ENCODE results near the gene C21orf58. TPM values are rescaled to one million over a fixed set of nuclear protein-coding genes. Genes with fewer than 3 reads are reported as not detected.
"Not testable (repeated sequence)": the region's sequence is repeated elsewhere in the genome, so short reads cannot be mapped to it uniquely, and the experiment has no call there.

Gene C21orf58
- total RNA-seq, 1 donor from 2014 or later: 5.4 TPM

DNA sequence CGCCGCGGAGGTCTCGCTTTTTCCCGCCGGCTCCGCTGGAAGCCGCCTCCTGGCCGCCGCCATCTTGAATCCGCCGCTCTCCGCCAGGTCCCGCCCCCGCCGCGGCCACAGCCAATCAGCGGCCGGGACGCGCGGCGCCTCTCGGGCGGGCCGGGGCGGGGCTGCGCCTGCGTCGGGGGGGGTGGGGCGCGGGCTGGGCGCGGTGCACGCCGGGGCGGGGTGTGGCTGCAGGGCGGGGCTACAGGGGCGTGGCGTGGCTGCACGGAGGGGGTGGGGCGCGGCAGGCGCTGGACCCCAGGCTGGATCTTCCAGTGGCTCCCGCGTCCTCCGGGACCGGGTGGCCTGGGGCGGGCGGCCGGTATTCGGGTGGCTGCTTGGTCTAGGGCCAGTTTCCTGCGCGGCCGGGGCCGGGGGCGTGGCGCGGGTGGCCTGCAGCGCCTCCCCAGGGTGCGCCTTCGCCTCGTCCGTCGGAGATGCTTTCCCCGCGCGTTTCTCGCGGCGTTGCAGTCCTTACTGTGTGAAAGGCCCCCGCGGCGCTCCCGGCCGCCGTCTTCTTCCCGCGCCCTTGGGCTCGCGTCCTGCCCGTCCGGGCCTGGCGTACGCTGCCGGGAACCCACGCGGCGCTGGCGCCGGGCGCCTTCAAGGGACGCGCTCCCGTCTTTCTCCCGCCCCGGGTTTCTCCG, 861 bp upstream of the C21orf58 start:
- DNase-seq: peak; percentile 95

- peak; percentile 32 for DNase-seq
These were observed 402 bp downstream of the C21orf58 start for GRCh38 chr21:46323227-46323709.

DNA sequence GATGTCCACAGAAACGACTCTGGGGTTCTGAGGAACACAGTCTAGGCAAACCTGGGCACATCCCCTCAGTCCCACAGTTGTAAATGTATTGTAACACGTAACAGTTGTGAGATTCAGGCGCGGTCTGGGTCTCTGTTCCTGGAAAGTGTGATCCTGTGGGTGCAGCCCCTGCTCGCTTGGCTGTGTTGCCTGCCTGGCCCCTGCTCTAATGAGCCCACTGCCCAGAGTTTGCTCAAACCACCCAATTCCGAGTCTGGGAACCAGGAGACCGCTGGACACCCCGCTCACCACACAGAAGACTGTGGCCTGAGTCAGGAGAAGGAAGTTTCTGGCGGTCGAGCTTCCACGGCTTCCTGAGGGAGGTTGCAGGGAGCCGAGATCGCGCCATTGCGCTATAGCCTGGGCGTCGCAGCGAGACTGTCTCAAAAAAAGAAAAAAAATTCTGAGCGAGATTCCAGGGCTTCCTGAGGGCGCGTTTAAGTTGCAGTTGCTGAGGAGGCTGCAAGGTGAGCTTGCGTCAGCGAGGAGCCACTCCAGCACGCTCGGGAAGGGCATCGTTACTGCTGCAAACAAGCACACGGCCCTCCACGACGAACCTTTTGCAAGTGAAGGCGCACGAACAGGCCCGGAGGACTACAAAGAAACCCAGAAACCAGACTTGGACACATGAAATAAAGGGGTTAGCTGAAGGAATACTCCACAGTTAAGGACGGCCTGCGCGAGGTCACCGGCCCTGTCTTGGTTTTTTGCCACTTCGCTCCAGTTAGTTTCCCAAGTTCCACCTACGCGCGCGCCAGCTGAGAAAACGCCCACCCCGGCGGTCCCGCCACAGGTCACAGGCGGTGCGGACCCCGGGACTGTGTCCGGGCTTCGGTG, 1.1 kb downstream of the C21orf58 start:
- DNase-seq: peak; percentile 11

DNA sequence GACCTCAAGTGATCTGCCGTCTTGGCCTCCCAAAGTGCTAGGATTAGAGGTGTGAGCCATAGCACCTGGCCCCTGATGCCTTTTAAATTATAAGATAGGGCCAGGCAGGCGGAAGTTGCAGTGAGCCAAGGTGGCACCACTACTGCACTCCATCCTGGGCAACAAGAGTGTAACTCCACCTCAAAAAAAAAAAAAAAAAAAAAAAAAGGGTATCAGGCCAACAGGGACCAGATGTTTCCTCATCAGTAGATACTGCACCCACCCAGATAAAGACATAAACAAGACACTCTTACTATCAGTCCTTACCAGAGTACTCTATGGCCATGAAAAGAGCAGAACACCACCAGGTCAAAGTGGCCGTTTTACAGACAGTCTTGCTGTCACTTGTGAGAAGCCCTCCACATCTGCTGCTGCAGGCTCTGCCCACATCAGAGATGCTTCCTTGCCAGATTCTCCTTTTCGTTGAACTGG, 3.3 kb downstream of the C21orf58 start:
- no peak for DNase-seq

GRCh38 chr21:46319186-46319585, 4.5 kb downstream of the C21orf58 start:
- no peak for DNase-seq

DNA sequence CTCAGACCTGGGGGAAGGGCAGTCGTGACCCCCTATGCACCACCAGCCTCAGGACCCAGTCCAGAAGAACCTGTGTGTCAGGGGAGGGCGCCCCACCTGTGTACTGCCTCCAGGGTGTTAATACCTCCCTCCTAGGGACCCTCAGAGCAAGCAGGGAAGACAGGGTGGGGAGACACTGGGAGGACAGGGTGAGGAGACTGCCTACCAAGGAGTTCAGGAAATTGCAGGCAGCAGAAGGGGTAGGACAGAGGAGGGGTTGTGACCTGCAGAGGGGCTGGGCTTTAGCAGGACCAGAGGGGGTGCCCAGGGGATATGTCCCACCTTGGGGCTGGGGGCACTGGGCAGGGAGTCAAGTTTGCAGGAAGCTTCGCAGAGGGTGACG, 5.2 kb downstream of the C21orf58 start:
- no peak for DNase-seq

- no peak for DNase-seq
These were observed 5.8 kb downstream of the C21orf58 start for GRCh38 chr21:46317710-46318463.

- no peak for DNase-seq
These were observed 6.9 kb downstream of the C21orf58 start for GRCh38 chr21:46316708-46317324.

GRCh38 chr21:46314441-46315020, 9.1 kb downstream of the C21orf58 start:
- no peak for DNase-seq

- DNase-seq: no peak
These were observed 10.7 kb downstream of the C21orf58 start for GRCh38 chr21:46312949-46313348.

GRCh38 chr21:46311568-46311967, 12.1 kb downstream of the C21orf58 start:
- no peak for DNase-seq

DNA sequence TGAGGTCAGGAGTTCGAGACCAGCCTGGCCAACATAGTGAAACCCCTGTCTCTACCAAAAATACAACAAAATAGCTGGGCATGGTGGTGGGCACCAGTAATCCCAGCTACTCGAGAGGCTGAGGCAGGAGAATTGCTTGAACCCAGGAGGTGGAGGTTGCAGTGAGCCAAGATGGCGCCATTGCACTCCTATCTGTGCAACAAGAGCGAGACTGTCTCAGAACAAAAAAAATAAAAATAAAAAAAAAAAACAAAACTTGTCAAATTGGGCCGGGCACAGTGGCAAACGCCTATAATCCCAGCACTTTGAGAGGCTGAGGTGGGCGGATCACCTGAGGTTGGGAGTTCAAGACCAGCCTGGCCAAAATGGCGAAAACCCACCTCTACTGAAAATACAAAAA, 13.4 kb downstream of the C21orf58 start:
- DNase-seq: not testable (repeated sequence)

GRCh38 chr21:46308431-46308830, 15.2 kb downstream of the C21orf58 start:
- no peak for DNase-seq

- no peak for DNase-seq
These were observed 16.0 kb downstream of the C21orf58 start for GRCh38 chr21:46307625-46308024.

DNA sequence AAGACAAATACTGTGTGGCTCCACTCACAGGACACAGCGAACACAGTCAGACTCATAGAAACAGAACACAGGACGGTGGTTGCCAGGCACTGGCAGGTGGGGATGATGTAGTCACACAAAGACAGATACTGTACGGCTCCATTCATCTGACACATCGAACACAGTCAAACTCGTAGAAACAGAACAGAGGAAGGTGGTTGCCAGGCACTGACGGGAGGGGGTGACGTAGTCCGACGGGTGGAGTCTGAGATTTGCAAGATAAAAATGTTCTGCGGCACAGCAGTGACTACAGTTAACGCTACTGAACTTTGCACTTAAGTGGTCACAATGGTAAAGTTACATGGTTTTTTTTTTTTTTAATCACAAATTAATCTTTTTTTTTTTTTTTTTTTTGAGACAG, 18.7 kb downstream of the C21orf58 start:
- DNase-seq: no peak

- no peak for DNase-seq
These were observed 19.2 kb downstream of the C21orf58 start for GRCh38 chr21:46304437-46304836.

DNA sequence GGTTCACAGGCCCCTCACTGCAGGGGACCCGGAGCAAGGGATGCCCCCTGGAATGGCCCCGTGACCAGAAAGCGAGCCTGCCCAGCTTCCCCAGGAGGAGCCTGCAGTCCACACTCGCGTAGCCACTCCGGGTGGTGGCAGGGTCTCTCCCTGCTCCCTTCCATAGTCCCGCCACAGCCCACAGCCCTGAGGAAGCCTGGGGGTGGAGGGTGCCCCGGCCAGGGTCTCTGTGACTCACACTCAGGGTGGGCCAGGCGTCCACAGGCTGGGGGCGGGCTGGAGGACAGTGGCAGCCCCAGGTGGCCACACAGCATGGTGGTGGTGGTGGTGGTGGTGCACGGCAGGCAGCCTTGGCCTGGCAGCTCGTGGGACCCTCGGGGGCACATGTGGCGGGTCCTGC, 21.9 kb downstream of the C21orf58 start:
- no peak for DNase-seq

DNA sequence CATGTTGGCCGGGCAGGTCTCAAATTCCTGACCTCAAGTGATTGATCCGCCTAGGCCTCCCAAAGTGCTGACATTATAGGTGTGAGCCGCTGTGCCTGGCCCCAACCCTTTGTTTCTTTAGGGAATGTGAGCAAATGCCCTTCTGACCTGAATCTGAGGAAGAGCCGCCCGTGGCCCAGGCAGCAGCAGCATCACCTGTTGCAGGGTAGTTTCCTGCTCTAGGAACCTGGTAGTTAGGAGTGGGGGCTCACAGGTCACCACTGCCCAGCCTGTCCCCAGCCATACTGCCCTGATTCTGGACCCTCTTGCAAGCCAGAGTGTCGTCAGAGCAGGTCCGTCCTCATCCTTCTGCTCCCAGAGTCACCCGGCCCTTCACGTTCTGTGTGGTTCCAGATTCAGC, 24.5 kb downstream of the C21orf58 start:
- no peak for DNase-seq

DNA sequence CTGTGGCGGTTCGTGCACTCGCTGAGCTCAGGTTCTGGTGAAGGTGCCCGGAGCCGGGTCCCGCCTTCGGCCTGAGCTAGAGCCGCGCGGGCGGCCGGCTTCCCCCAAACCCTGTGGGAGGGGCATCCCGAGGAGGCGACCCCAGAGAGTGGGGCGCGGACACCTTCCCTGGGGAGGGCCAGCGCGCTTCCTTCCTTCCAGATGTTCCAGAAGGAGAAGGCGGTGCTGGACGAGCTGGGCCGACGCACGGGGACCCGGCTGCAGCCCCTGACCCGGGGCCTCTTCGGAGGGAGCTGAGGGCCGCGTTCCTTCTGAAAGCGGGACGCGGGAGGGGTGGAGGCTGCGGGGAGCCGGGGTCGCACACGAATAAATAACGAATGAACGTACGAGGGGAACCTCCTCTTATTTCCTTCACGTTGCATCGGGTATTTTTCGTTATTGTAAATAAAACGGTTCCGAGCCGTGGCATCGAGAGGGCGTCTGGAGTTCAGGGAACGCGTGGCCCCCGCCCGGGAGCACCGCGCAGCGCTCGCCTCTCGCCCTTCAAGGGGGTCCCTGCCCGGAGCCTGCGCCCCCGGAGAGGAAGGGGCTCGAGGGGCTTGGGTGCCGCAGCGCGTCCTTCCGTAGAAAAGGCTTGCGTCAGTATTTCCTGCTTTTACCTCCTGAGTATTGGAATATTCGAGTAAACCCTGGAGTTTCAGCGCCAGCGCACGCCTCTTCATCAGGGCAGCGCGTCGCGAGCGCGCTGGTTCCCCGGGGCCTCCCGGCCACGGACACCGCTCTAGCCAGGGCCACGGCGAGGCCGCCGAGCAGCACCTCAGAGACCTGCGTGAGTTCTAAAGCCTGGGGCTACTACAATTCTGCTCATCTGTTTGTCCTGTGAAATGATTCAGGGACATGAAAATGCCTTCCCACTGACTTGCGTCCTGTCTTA, 26.1 kb downstream of the C21orf58 start:
- peak; percentile 53 for DNase-seq

- peak; percentile 92 for DNase-seq
These were observed 27.5 kb downstream of the C21orf58 start for GRCh38 chr21:46295996-46296752.

All from tongue (tissue), 2 donors.